GM19099 (cell line): ENCODE results near the gene MAN1C1.

Source experiments
- POLR2A ChIP-seq: IDR thresholded peaks from 3 replicates; pipeline ENCODE4 v1.6.1; 2011; ENCODE audit warnings: low read depth; ENCODE audit not compliant: insufficient read length; ENCODE audit errors: extremely low read depth

MAN1C1 gene

DNA sequence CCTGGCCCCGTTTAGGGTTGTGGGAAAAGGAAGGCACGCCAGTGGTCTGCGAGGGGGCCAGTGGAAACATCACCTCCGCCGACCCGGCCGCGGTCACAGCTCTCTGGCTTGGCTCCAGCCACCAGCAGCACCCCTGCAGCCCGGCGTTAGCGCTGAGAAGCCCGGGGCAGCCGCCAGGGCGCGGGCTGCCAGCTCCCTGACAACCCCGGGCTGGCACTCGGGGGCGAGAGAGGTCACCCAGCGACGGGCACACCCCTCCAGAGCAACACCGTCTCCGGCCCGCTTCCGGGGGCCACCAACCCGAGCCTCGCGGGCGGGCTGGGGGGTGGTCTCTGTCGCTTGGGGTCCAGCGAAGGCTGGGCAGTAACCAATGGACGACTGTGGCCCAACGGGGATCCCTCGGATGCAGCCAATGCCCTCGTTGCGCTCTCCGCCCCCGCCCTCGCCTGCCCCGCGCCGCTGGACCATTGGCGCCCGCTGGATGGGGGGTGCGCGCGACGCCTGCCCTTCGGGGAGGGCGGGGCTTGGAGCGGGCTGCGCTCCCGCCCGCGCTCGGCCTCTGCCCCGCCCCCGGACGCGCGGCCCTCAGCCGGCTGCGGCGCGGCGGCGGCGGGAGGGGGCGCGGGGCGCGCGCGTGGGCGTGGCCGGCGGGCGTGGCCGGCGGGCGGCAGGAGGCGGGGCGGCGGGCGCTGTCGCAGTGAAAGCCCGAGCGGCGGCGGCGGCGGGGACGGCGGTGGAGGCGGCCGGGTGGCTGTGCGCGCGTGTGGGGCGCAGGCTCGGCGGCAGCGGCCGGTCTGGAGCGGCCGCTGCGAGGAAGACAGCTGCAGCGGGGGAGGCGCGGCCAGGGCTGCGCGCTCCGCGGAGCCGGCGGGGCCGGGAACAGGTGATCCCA lies at the start of gene MAN1C1:
TSS of gene MAN1C1 (plus strand) at position 697 of the 892 bp plus-strand sequence. CDS start 1,007 bp downstream, outside the sequence.
- TF ChIP-seq POLR2A: no peak

DNA sequence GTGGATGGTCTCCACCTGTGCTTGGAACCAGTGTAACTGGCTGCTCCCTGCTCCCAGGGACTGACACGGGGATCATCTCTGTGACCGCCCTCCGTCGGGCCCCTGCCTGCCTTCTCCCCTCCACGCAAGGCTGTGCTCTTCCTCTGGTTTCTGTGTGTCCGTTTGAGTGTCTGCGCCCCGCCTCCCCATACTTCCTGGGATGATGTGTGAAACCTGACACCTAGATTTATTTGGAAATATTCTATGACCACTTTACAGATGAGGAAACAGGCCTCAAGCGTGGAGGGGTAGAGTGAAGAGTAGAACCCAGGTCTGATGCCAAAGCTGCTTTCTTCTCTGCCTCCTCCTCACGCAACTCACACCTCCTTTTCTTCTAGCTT lies 48.9 kb upstream of the MAN1C1 start:
- TF ChIP-seq POLR2A: no peak

DNA sequence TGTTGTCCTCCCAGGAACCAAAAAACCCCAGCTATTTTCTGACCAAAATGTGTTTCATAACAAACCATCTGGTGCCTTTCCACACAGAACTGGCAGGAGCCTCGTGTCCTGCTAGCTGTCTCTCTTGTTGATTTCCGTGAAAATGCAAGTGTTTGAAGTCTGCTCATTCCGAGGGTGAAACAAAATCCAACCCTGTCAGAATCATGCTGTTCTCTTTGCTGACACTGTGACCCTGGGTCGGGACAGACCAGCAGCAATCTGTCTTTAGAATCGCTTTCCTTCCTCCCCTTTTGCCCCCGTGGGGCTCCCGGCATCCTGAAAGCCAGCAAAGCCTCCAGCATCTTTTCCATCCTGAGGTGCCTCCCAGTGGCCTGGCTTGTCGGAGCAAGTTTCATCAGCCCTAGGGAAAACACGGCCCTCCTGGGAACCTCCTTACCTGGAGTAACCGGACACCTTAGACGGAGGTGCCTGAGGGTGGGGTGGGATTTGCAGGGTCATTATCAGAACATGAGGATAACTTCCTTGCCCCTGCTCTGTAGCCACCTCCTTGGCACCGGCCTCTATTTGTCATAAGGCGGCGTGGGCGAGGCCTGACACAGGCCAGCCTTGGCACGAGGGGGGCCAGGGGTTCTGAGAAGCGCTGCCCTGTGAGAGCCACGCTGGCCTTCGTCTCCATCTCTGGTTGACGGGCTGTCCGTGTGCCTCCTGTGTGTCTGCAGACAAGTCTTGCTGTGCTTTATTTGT lies 48.3 kb upstream of the MAN1C1 start:
- no peak for TF ChIP-seq POLR2A

DNA sequence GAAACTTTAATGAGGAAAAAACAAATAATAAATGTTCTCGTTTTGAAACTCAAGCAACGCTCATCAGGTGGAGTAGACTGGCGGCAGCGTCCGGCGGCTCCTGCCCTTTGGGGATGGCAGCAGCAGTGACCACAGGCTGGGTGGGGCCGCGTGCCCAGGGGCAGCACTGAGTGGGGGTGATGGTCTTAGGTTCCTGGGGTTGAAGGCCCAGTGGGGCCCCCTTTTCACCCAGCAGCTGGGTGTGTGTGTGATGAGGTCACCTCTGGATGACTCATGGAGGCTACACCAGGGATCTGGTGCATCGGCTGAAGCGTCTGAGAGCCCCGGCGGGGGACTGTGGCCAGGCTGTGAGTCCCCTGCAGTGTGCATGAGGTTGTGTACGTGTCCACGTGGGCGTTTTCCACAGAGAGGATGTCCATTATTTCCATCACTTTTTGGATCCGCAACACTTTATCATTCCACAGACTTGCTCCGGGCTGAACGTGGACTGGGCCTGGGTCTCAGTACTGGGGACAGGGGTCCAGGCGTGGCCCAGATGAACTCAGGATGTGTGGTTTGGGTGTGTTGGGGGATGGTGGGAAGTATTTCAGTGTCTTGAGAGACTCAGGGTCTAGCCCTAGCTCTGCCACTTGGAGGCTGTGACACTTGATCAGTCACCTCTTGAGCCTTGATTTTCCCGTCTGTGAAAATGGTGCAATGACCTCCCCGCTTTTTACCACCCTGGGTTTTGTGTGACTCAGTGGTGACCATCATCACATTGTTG lies 47.6 kb upstream of the MAN1C1 start:
- no peak for TF ChIP-seq POLR2A

DNA sequence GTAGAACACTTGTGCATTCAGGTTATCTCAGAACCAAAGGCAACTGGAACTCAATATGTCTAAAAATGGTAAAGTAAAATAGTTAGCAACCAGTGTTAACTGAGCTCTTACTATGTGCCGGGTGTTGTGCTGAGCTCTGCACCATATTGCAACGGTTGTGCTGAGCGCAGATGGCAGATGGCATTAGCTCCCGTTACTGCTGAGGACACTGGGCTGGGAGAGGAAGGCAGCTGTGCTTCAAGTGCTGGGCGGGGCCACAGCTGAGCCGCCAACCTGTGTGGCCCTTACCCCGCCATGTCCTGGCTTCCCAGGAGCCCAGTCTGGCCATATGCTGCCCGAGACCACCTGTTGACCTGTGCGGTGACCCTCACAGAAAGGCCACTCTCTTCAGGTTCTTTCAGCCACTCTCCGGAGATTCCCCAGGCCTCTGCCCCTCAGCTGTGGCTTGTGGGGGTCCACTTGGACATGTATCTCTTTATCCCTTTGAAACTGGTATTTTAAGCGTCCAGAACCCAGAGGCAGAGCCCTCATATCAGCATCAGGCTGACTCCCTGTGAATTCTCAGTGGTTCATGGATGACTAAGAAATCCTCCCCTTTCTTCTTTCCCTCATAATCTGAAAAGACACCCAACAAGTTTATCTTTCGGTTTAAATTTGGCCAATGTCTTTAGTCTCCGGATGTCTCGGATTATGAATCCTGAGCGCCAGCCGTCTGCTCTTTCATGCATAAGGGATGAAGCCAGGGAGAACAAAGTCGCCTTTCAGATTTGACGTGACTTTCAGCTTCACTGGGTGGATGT lies 46.8 kb upstream of the MAN1C1 start:
- TF ChIP-seq POLR2A: no peak

DNA sequence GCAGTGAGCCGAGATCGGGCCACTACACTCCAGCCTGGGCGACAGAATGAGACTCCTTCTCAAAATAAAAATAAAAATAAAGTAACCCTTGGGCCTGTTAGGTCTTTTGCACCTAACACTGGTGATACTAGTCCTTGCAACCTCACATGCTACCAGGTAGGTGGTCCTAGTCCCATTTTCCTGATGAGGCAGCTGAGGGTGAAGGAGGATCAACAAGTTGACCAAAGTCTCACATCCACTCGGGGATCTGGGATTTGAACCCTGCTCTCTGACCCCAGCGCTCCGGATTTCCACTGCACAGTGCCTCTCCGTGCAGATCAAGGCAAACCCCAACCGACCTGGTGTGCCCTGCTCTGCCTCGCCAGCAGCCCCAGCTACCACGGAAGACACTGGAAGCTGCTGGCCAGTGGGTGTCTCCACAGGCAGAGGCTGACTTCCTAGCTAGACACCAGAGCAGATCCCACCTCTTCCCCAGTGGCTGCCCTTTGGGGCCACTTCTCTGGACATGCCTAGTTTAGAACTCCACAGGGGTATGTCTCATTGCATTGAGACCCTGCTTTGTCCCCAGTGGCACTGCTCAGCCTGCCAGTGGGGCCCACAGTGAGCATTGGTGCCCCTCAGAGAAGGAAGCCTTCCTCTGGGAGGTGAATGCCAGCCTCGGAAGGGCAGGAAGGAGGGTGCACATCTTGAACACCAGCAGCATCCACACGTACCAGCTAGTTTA lies 45.6 kb upstream of the MAN1C1 start:
- no peak for TF ChIP-seq POLR2A

DNA sequence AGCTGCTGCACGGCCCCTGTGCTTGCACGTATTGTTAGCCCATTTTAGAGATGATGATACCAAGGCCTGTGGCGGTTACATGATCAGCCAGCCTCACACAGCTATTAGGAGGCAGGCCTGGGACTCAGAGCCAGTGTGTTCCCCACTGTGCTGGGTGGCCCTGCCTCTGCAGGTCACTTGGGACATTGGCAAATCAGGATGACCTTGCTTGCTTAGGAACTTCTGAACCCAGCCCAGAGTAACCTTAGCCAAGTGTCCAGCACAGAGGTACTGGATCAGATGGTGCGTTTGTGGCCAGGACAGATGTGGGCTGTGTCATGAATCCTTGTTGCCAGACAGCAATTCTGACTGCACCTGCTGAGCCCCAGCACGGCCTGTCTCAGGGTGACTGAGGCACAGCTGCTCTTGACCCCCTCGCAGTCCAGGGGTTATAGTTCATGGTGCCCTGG lies 45.0 kb upstream of the MAN1C1 start:
- TF ChIP-seq POLR2A: no peak

DNA sequence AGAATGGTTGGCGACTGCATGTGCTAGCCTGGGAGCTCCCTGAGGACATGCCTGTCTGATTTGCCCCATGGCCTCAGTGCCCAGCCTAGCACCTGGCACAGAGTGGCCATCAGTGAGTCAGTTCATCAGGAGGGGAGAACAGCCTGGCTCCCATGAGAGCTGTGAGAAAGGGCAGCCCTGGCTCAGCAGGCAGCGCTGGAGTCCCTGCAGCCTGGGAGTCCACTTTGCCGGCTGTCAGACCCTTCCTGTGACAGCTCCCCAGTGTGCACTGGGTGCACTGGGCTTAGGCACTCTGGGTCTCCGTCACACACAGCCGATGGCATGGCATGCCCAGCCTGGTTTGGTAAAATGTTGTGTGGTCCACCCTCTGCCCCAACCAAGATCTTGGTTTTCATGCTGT lies 44.5 kb upstream of the MAN1C1 start:
- no peak for TF ChIP-seq POLR2A

DNA sequence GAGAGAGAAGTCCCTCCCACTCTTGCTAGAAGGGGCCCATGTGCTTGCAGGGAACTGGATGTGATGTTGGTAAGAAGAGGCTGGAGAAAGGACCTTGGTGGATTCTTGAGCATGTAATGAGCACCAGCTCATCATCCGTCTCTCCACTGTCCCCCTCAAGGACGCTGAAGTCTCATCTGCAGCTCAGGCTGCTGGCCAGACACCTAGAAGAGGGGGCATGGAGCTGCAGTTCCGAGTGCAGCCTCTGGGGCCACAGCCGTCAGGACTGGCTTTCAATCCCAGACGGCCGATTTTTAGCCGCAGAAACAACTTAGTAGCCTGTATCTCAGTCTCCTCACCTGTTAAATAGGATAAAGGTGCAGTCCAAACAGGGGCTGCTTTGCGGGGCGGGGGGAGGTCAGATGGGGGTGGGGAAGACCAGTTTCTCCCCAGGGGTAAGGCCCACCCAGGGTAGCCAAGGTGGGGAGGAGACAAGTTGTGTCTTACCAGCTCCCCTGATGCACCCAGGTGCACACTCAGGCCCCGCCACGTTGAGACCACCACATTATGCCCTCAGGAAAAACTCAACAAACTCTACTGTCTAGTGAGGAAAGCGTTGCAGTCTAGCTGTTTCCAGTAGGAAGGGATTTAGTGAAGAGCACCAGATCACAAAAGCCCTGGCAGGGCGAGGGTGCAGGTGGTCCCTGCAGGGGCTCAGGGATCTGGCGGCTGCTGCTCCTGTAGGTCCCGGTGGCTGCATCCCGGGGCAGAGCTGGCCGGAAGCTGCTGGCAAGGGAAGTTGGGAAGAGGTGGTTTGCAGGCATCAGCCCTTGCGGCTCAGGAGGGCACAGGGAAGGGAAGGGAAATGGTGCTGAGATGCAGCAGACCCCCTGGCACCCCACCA lies 43.6 kb upstream of the MAN1C1 start:
- TF ChIP-seq POLR2A: no peak

DNA sequence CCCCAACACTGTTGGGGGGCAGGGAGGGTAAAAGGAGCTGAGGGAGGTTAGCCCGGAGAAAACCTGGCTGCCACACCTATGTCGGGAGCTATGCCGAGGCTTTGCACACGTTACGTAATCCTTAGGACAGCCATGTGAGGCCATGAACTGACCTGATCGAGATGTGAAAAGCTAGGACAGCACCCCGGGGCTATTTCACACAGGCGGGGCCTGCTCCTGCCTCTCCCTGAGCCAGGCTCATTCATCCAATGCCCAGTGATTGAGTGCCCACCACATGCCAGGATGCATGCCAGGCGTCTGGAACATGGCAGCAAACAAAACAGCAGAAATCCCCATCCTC lies 43.0 kb upstream of the MAN1C1 start:
- TF ChIP-seq POLR2A: no peak

DNA sequence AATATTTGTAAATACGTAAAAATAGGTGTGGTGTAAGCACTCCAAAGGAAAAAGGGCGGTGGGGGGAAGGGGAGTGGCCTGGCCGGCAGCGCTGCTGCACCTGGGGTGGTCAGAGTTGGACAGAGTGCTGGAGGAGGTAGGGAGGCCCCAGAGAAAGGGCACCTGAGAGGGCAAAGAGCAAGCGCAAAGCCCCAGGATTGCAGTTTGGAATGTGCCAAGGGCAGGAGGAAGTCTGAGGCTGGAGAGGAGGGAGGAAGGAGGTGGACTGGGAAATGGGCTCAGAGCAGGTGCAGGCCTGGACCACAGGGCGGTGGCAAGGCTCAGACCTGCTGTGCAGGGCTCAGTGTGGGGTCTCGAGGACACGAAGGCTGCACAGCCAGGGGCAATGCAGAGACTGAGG lies 42.6 kb upstream of the MAN1C1 start:
- no peak for TF ChIP-seq POLR2A

DNA sequence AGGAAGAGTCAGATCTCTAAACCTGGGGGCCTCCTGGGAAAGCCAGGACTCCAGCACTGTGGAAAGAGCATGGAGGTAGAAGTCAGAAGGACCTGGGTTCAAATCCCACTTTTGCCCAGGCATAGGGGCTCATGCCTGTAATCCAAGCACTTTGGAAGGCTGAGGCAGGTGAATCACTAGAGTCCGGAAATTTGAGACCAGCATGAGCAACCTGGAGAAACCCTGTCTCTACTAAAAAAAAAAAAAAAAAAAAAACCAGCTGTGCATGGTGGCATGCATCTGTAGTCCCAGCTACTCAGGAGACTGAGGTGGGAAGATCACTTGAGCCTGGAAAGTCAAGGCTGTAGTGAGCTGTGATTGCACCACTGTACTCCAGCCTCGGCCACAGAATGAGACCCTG lies 41.4 kb upstream of the MAN1C1 start:
- TF ChIP-seq POLR2A: no peak
